Measurements from ENCODE around the gene CXorf65. TPM values are rescaled to one million over a fixed set of nuclear protein-coding genes. Genes with fewer than 3 reads are reported as not detected.
A peak's percentile ranks its signal among the peaks of the same experiment; 100 is the strongest.

Gene CXorf65
- total and polyA plus RNA-seq, 11 donors, result not detected

DNA sequence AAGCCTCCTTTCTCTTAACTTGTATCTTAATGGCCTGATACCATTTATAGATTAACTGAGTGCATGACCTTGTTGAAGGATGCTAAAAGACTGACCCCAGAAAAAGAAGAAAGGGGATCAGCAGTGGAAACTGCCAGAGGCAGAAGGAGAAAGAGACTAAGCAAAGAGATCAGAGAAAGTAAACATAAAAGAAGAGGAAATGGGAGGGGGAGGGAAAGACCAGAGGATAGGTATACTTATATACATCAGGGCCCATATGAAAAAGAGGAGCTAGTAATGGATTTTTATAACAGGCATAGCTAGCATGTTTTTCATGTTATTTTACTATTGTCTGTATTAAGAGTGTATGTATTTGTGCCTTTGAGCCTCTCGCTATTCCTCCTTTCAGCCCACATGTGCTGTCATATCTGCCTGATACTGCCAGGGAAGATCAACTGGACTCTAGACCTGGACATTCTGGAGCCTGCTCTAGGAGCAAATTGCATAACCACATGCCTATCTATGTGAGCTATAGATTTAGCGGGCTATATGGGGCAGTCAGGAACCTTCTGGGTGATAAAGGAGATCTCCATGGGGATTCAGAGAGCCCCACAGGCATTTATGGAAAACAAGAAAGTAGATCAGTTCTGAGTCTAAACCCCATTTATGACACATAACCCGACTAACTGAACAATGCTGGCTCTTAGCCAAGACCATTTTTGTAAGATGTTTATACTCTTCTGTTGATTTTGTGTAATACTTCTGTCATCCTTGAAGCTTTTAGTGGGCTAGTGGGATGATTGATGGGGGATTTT is 25.0 kb downstream of the CXorf65 start:
- Histone ChIP-seq H3K36me3 (no peaks in the 10 kb centered on the region), H3K27ac (no peak overlapping the region), H3K4me1 (no peaks in the 10 kb centered on the region), H3K9me3 (no peaks in the 10 kb centered on the region), H3K4me3 (no peak overlapping the region), H3K27me3 (peaks cover 0 to 13% (median 0%) of the 10 kb centered on the region in 9 donors)
- DNase-seq (no peak), ATAC-seq (no peak)
- TF ChIP-seq, protein P1, sequence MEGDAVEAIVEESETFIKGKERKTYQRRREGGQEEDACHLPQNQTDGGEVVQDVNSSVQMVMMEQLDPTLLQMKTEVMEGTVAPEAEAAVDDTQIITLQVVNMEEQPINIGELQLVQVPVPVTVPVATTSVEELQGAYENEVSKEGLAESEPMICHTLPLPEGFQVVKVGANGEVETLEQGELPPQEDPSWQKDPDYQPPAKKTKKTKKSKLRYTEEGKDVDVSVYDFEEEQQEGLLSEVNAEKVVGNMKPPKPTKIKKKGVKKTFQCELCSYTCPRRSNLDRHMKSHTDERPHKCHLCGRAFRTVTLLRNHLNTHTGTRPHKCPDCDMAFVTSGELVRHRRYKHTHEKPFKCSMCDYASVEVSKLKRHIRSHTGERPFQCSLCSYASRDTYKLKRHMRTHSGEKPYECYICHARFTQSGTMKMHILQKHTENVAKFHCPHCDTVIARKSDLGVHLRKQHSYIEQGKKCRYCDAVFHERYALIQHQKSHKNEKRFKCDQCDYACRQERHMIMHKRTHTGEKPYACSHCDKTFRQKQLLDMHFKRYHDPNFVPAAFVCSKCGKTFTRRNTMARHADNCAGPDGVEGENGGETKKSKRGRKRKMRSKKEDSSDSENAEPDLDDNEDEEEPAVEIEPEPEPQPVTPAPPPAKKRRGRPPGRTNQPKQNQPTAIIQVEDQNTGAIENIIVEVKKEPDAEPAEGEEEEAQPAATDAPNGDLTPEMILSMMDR (IDR thresholded peaks at IDR 0.05), result no peak
- TF ChIP-seq POLR2A (IDR thresholded peaks at IDR 0.05), result no peak
- intact Hi-C loops (cut with DNase I), result no loop called here
- WGBS, 4 donors, result 49 to 56% (median 54%) methylated on average over 3 of the region's 3 CpGs

DNA sequence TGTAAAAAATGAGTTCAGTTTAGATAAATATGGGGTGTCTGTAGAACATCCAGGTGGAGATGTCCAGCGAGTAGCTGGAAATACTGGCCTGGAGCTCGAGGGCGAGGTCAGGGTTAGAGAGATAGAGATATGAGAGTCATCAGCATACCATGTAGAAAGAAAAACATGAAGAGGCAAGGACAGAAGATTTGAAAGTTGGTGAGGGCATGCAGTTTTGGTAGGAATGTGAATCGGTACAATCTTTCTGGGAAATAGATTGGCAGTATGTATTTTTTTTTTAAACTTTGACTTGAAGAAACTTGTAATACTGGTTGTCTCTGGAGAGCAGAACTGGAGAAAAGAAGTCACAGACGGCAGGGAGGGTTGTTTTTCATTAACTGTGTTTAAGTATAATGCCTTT is 36.0 kb downstream of the CXorf65 start:
- Histone ChIP-seq H3K9me3 (no peaks in the 10 kb centered on the region), H3K36me3 (no peaks in the 10 kb centered on the region), H3K4me3 (no peak overlapping the region), H3K27ac (no peak overlapping the region), H3K27me3 (peaks cover 0 to 3% (median 0%) of the 10 kb centered on the region in 9 donors), H3K4me1 (peaks cover 0 to 19% (median 2%) of the 10 kb centered on the region in 12 donors)
- intact Hi-C loops (cut with DNase I), result no loop called here
- DNase-seq (no peak), ATAC-seq (no peak)
- TF ChIP-seq POLR2A (IDR thresholded peaks at IDR 0.05), result no peak
- TF ChIP-seq, protein P1 (IDR thresholded peaks at IDR 0.05), result no peak
- 62 to 75% (median 69%) methylated on average over 5 of the region's 5 CpGs for WGBS, 4 donors

DNA sequence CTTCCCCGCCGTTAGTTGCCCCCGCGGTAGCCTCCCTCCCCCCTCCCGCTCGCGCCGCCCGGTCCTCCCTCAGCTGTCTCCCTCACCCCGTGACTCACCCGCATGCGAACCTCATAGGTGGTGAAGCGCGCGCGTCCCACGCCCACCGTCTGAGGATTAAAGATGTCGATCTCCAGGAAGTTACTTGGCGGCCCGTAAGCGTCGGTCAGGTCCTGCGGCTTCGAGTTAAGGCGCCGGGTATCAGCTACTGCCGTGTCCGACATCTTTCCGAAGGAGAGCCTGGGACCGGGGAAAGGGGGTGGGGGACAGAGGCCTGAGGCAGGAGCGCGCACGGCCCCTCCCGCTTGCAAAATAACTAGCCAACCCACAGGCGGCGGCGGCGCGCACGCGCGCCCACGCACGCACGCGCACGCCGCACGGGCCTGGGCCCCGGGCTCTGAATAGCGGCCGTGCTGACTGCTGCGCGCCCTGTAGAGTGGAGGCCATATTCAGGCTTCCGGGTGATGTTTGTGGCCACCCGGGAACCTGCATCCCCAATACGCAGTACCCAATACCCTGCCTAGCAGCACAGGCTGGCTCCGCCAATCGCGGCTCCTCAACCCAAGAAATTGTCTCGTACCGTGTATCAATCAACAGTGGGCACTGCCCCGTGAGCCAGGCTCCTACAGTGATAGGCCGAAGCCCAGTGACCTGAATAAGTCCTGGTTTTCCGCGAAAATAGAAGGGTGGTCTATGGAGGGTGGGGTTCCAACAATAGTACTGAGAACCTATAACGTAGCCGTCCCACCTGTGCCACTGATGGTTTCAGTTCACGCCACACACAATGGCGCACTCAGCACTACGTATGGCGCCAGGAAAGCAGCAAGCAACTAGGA is 38.3 kb downstream of the CXorf65 start, which contains the start of gene SNX12:
Gene SNX12 (minus strand): TSS at position 291 of the 875 bp plus-strand sequence. CDS start 28 bp downstream, at position 263.
- peak within 1 kb of the TSS; percentile 61 to 88 (median 83) for H3K27ac ChIP-seq
- H3K4me3 ChIP-seq, result peak within 1 kb of the TSS; percentile 37 to 92 (median 66)
- intact Hi-C loops (cut with DNase I), result loop anchor here in 1 of 10 donors (2.0 kb wide), 2 partner anchors 29 to 115 kb away; no protein-coding TSS in a partner anchor
- TF ChIP-seq, protein P1 (IDR thresholded peaks at IDR 0.05), result no peak
- peak in 1 of 2 donors; percentile 77 for TF ChIP-seq POLR2A (IDR thresholded peaks at IDR 0.05)
- H3K27me3 ChIP-seq, result no peaks in the 10 kb centered on the region
- 1 to 34% (median 17%) methylated on average over 42 to 73 of the region's 73 CpGs for WGBS, 4 donors
- no peaks in the 10 kb centered on the region for H3K9me3 ChIP-seq
- peaks cover 0 to 5% (median 0%) of the 10 kb centered on the region in 9 donors for H3K36me3 ChIP-seq
- peak; percentile 91 to 94 (median 91) for DNase-seq
- peak; percentile 97 to 99 (median 98) for ATAC-seq
- H3K4me1 ChIP-seq, result peaks cover 0 to 19% (median 2%) of the 10 kb centered on the region in 12 donors

All from heart left ventricle (tissue), 16 donors.